CD4-positive, alpha-beta T cell treated with Interleukin-1 beta for 1 hour (primary cell): ENCODE measurements around the gene ZNF280D.
"Not testable (repeated sequence)": the region's sequence is repeated elsewhere in the genome, so short reads cannot be mapped to it uniquely, and the experiment has no call there.

Experiments used
- DNase-seq, 2 donors: peaks; one replicate each; pipeline ENCODE4 v3.0.0-alpha.2; 2020 to 2022

ZNF280D gene

GRCh38 chr15:56715220-56715619 is 18.1 kb downstream of the ZNF280D start:
- no peak for DNase-seq

DNA sequence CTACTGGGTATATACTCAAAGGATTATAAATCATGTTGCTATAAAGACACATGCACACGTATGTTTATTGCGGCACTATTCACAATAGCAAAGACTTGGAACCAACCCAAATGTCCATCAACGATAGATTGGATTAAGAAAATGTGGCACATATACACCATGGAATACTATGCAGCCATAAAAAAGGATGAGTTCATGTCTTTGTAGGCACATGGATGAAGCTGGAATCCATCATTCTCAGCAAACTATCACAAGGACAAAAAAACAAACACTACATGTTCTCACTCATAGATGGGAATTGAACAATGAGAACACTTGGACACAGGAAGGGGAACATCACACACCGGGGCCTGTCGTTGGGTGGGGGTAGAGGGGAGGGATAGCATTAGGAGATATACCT is 23.8 kb downstream of the ZNF280D start:
- DNase-seq, result not testable (repeated sequence)

DNA sequence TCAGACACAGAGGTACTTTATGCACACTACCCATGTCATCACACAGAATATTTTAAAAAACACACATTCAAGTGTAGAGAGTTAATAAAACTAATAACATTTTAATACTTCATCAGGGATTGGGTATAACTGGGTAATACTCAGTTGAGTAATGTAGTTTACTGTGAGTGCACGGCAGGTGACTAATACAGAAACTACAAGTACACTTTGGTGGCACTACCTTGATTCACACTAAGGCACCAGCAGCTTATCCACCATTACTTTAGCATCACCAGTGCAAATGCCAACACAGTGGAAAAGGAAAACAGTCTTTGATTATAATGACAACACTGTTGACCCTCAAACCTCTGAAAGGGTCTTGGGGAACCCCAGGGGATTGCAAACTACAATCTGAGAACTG is 33.6 kb downstream of the ZNF280D start:
- DNase-seq, result no peak

DNA sequence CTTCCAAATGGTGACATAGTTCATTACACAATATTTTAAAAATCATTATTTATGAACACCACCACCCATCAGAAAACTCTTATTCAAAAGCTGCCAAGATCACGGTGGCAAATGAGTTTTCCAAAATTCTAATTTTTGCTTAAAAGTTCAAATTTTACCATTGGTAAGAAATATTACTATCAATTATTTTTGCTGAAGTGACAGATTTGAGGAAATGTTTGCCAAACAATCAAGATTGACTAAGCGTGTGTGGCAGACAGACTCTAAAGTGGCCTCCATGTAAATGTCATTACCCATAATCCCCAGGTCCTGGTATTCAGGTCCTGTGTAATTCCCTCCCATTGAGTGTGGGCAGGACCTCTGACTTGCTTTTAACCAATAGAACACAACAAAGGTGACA is 35.0 kb downstream of the ZNF280D start:
- DNase-seq, result no peak

GRCh38 chr15:56693761-56694160 is 39.5 kb downstream of the ZNF280D start:
- no peak for DNase-seq

- DNase-seq, result no peak
These were observed 42.6 kb downstream of the ZNF280D start for GRCh38 chr15:56690733-56691132.

DNA sequence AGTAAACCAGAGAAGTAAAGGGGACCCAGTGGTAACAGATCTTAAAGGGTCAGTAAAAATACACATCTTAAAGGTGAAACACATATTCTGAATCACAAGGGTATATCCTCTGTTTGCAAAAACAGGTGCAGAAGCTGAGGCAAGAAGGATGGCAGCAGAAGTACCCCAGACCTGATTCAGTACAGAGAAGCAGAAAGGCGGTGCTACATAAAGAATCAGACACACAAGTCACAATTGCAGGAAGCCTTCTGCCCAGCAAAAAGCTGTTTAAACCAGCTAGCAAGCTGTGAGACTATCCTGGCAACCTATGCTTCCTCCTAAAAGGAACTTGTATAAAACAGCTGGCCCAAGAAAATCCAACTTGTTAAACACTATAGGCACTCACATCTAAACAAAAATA is 49.4 kb downstream of the ZNF280D start:
- DNase-seq, result no peak

- no peak for DNase-seq
These were observed 52.2 kb downstream of the ZNF280D start for GRCh38 chr15:56681113-56681512.

- no peak for DNase-seq
These were observed 54.1 kb downstream of the ZNF280D start for GRCh38 chr15:56679225-56679624.

- no peak for DNase-seq
These were observed 54.7 kb downstream of the ZNF280D start for GRCh38 chr15:56678571-56678970.

- DNase-seq, result no peak
These were observed 56.0 kb downstream of the ZNF280D start for GRCh38 chr15:56677271-56677670.

DNA sequence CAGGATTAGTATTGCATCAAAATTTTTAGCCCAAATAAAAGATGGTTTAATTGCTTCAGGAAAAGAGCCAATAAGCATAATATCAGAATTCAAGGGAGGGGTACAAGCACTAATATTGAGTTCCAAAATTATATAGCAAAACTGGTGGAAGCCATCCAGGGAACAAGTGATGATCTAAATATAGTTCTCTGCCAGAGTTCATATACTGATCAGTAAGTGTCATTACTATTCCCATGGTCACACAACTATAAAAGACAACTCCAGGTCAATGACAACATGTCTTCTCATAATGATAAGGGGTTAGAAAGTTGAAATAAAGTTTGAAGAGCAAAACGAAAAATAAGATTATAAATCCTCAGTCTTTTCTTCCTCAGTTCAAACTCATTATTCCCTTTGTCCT is 57.4 kb downstream of the ZNF280D start:
- no peak for DNase-seq

DNA sequence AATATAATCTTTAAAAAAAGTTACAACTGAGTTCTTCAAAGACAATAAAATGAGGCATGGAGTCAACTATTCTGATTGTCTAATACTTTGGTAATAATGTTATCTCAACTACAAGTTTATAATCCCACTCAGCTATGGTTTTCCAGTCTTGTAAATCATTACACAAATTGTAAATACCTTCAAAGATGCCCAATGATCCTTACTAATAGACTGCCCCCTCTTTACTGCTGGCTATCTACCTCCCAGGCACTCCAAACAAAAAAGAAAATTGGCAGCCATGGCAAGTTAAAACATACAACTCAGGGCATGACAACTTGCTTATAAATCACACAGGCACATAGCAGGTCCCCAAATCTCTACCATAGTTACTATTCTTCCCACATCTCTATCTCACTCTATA is 58.5 kb downstream of the ZNF280D start:
- DNase-seq, result no peak

DNA sequence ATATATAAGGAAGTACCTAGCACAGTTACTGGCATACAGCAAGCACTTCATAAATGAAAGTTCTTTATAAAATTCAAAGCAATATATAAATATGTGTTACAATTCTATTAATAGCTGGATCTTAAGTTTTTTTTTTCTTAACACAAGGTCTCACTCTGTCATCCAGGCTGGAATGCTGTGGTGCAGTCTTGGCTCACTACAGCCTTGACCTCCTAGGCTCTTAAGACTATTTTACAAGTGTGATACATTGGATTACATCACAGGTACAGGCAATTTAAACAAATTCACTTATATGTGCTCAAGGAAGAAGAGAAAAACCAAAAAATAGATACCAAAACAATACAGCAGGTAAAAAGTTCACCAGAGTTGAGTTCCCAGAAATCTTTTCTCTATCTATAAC is 60.6 kb downstream of the ZNF280D start:
- no peak for DNase-seq

DNA sequence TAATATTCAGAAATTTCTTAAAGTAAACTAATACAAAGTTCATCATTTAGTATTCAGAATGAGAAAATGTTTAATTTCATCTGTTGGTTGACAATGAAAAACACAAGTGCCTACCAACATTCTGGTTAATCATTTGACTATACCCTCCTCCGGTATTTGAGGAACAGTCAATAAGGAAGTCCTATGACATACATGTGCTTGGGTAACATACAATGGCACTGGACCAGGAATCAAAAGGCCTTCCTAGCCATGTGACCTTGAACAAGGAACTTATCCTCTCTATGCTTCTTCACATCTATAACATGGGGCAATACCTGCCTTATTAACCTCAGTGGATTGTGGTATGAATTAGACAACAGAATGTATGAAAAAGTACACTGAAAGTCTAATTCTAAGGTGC is 65.8 kb downstream of the ZNF280D start:
- DNase-seq, result no peak

- no peak for DNase-seq
These were observed 72.4 kb downstream of the ZNF280D start for GRCh38 chr15:56660943-56661342.

- DNase-seq, result no peak
These were observed 74.1 kb downstream of the ZNF280D start for GRCh38 chr15:56659197-56659596.

DNA sequence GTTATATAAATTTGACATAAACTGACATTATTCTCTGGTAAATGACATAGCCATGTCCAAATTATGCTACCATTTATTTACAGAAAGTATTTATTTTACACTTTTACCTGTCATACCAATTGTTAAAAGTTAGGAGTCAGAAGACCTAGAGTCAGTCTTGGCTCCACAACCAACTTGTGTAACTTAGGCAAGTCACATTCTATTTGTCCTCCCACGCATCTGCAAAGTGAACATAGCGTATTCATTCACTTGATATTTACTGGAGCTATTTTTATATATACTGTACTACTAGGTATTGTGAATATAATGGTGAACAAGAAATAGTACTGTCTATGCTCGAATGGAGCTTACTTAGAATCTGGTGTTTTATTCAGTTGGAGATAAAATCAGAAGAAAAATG is 78.7 kb downstream of the ZNF280D start:
- no peak for DNase-seq

GRCh38 chr15:56654216-56654615 is 79.1 kb downstream of the ZNF280D start:
- DNase-seq, result no peak

- DNase-seq, result no peak
These were observed 79.5 kb downstream of the ZNF280D start for GRCh38 chr15:56653787-56654186.

DNA sequence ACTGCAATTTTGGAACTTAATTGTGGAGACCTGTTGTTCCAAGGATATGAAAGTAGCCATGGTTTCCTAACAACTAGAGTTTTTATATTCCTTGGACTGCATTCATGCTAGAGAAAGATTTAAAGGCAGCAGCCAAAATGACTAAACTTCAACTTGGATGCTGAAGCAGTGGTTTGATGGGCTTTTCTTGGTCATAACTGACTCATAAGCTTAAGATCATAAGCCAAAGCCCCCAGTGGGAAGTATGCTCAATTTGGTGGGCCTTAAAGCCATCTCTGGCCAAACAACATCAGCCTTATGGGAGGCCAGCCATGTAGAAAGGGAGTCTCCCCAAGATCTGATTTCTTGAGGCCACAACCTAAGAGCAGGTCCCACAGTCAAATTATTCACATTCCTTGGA is 80.2 kb downstream of the ZNF280D start:
- DNase-seq, result no peak

DNA sequence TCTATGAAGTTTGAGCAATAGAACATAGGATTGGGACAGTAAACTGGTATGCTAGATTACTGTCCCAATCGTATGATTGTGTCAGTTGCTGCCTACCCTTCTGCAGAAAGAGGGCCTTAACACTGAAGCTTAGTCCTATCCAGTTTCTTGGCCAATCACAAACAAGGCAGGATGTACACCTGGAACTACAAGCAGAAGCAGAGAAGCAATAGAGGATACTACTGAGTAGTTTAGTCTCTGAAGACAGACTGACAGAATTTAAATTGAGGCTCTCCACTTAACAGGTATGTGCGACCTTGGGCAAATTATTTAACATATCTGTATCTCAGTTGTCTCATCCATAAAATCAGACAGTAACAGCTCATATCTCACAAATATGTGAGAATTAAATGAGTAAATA is 85.0 kb downstream of the ZNF280D start:
- no peak for DNase-seq

DNA sequence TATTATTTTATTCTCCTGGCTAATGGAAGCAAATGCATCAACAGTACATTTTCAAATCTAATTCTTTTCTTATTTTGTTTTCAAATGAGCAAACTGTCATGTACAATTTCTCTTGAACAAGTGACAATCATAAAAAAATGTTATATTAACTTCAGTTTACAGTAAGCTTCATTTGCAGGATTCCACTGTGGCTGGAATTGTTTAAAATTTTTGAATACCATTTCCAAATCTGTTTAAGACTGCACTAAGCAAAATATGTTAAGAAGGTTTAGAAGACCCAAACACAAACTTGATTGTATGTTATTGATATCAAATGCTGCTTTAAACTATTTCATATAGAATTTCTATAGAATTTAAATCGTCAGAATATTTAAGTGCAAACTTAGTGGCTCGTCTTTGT is 92.8 kb downstream of the ZNF280D start:
- DNase-seq, result no peak

- DNase-seq, result no peak
These were observed 93.2 kb downstream of the ZNF280D start for GRCh38 chr15:56640127-56640526.

- DNase-seq, result no peak
These were observed 93.7 kb downstream of the ZNF280D start for GRCh38 chr15:56639631-56640030.

DNA sequence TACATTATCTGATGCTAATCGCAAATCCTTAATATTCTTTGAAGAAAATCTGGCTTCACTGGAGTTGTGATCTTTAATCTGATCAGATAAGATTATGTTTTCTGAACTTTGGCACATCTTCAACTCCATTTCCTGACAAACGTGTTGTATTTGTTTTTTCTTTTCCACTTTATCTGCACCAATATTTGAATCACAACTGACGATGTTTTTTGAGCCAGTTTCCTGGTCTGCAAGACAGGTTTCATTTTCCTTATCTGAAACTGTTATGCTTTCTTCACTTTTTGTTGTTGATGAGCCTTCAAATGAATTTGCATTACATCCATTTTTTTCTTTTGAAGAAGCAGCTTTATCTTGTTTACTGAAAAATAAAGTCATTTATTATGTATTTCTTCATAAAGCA is 101.5 kb downstream of the ZNF280D start:
- DNase-seq, result no peak
